ENCODE results near the gene TRAPPC14. TPM values are rescaled to one million over a fixed set of nuclear protein-coding genes. Genes with fewer than 3 reads are reported as not detected.

TRAPPC14 gene
- total and polyA plus RNA-seq, 2 of the 13 experiments (the other 11 are each of a cell fraction or from before 2014, with no cell fraction given), result 4.7 to 9.6 TPM

- no peak for TF ChIP-seq ZBTB3 (CRISPR knock-in tag; IDR thresholded peaks at IDR 0.05; ENCODE audit: borderline replicate concordance, low read depth)
- TF ChIP-seq ZNF839 (CRISPR knock-in tag; IDR thresholded peaks at IDR 0.05; ENCODE audit: borderline replicate concordance), result no peak
- TF ChIP-seq ZNF121 (CRISPR knock-in tag; IDR thresholded peaks at IDR 0.05), result peak; percentile 85
- no peak for TF ChIP-seq LCORL (IDR thresholded peaks at IDR 0.05)
- TF ChIP-seq LCORL (CRISPR knock-in tag; IDR thresholded peaks at IDR 0.05), result 0 out of 2 replicates have a peak, but pooled peaks have one; percentile 44
- TF ChIP-seq SALL1 (CRISPR knock-in tag; IDR thresholded peaks at IDR 0.05), result peak; percentile 47; the same call in 1 of the 2 replicates
- TF ChIP-seq GATAD1 (CRISPR knock-in tag; IDR thresholded peaks at IDR 0.05), result no peak
- no peak for TF ChIP-seq RARA (CRISPR knock-in tag; IDR thresholded peaks at IDR 0.05)
- peak; percentile 43; the same call in 1 of the 2 replicates for TF ChIP-seq NR2F6 (IDR thresholded peaks at IDR 0.05)
- peak; percentile 47 for TF ChIP-seq NR2F6 (CRISPR knock-in tag; IDR thresholded peaks at IDR 0.05)
- no peak for TF ChIP-seq ZNF547 (CRISPR knock-in tag; IDR thresholded peaks at IDR 0.05)
- TF ChIP-seq THAP7 (CRISPR knock-in tag; IDR thresholded peaks at IDR 0.05), result no peak
- TF ChIP-seq ISL2 (CRISPR knock-in tag; IDR thresholded peaks at IDR 0.05), result no peak
- no peak for TF ChIP-seq REL (CRISPR knock-in tag; conservative IDR thresholded peaks at IDR 0.05)
- peak; percentile 75; the same call in 1 of the 2 replicates for TF ChIP-seq KAT2B (IDR thresholded peaks at IDR 0.05; ENCODE audit: borderline replicate concordance, low read depth, low read length)
- no peak for TF ChIP-seq SOX5 (CRISPR knock-in tag; IDR thresholded peaks at IDR 0.05; ENCODE audit: borderline replicate concordance)
- no peak for TF ChIP-seq ZNF205 (CRISPR knock-in tag; IDR thresholded peaks at IDR 0.05)
- peak; percentile 48; the same call in 1 of the 2 replicates for TF ChIP-seq UBTF (CRISPR knock-in tag; IDR thresholded peaks at IDR 0.05)
- no peak for TF ChIP-seq ZNF597 (CRISPR knock-in tag; IDR thresholded peaks at IDR 0.05)
- no peak for TF ChIP-seq ZUFSP (CRISPR knock-in tag; IDR thresholded peaks at IDR 0.05; ENCODE audit: borderline replicate concordance)
- TF ChIP-seq SCMH1 (CRISPR knock-in tag; IDR thresholded peaks at IDR 0.05; ENCODE audit: borderline replicate concordance), result no peak
- no peak for TF ChIP-seq CREM (IDR thresholded peaks at IDR 0.05)
- TF ChIP-seq CREM (CRISPR knock-in tag; IDR thresholded peaks at IDR 0.05), result no peak
- TF ChIP-seq DMAP1 (CRISPR knock-in tag; IDR thresholded peaks at IDR 0.05), result 0 out of 2 replicates have a peak, but pooled peaks have one; percentile 44
- no peak for TF ChIP-seq ETS1 (CRISPR knock-in tag; IDR thresholded peaks at IDR 0.05)
Measured at GRCh38 chr7:100130608-100131453, 27.7 kb downstream of the TRAPPC14 start (continued).

Measured in HepG2 (cell line).